PC-3 (cell line): ENCODE results near the gene IGFBP2. TPM values are rescaled to one million over a fixed set of nuclear protein-coding genes. Genes with fewer than 3 reads are reported as not detected.
"Not testable (repeated sequence)": the region's sequence is repeated elsewhere in the genome, so short reads cannot be mapped to it uniquely, and the experiment has no call there.

ENCODE experiments used
- ATAC-seq: fragments of 200-7000 bp; cut with Tn5 transposase; 2 replicates; pipeline ENCODE4 v1.9.1; 2020; ENCODE audit warnings: mild to moderate bottlenecking, moderate library complexity
- BruUV-seq: library from RNA; stranded (reverse); fragments of 400-500 nt; replicated peaks from 2 replicates; lab custom pipeline; 2021; lab: Mats Ljungman, UMichigan
- CTCF ChIA-PET: fragments of 300-600 bp; sonication (Branson Sonifier 250); formaldehyde crosslinking; loops from one replicate; lab custom pipeline; 2022; ENCODE audit warnings: antibody characterized with exemption; lab: Charles Lee
- POLR2A ChIA-PET: fragments of 300-600 bp; sonication (Branson Sonifier 250); formaldehyde crosslinking; loops from one replicate; lab custom pipeline; 2022; ENCODE audit warnings: antibody characterized with exemption; ENCODE audit not compliant: unreplicated experiment; lab: Charles Lee
- DNase-seq: peaks from one replicate; pipeline ENCODE4 v3.0.0-alpha.2; 2015
- H2AFZ ChIP-seq: fragments of 300-600 bp; sonication (generic); 2 replicates; pipeline ENCODE4 v1.6.0; 2016; ENCODE audit warnings: antibody characterized with exemption, low read length
- H3F3A ChIP-seq: fragments of 300-600 bp; sonication (generic); one replicate; pipeline ENCODE4 v1.6.0; 2017; ENCODE audit warnings: antibody characterized with exemption, low read length, control low read depth, mild to moderate bottlenecking; ENCODE audit not compliant: unreplicated experiment
- H3K27ac ChIP-seq: fragments of 300-600 bp; sonication (generic); 2 replicates; pipeline ENCODE4 v1.5.1; 2016; ENCODE audit warnings: mild to moderate bottlenecking, low read length
- H3K27me3 ChIP-seq: fragments of 300-600 bp; sonication (generic); 2 replicates; pipeline ENCODE4 v1.6.1; 2016; ENCODE audit warnings: low read length, mixed read lengths
- H3K36me3 ChIP-seq: fragments of 300-600 bp; sonication (generic); 2 replicates; pipeline ENCODE4 v1.6.1; 2016; ENCODE audit warnings: low read depth, mixed run types, low read length, mixed read lengths
- H3K4me1 ChIP-seq: fragments of 300-600 bp; sonication (generic); 2 replicates; pipeline ENCODE4 v1.5.1; 2016; ENCODE audit warnings: low read length; ENCODE audit not compliant: insufficient read depth
- H3K4me2 ChIP-seq: fragments of 300-600 bp; sonication (generic); 2 replicates; pipeline ENCODE4 v1.6.0; 2016; ENCODE audit warnings: low read length
- H3K4me3 ChIP-seq: fragments of 300-600 bp; sonication (generic); 2 replicates; pipeline ENCODE4 v1.5.1; 2016; ENCODE audit warnings: mild to moderate bottlenecking, low read length, mixed read lengths
- H3K79me2 ChIP-seq: fragments of 300-600 bp; sonication (generic); 2 replicates; pipeline ENCODE4 v1.6.1; 2017; ENCODE audit warnings: low read length, mixed read lengths
- H3K9ac ChIP-seq: fragments of 300-600 bp; sonication (generic); 2 replicates; pipeline ENCODE4 v1.6.0; 2016; ENCODE audit warnings: mild to moderate bottlenecking, low read length
- H3K9me2 ChIP-seq: fragments of 300-600 bp; sonication (generic); replicated peaks from 2 replicates; pipeline ENCODE4 v1.6.1; 2016; ENCODE audit warnings: mixed run types, low read length, mixed read lengths
- H3K9me3 ChIP-seq: fragments of 300-600 bp; sonication (generic); 2 replicates; pipeline ENCODE4 v1.6.1; 2016; ENCODE audit warnings: low read length, mixed read lengths
- H4K20me1 ChIP-seq: fragments of 300-600 bp; sonication (generic); 2 replicates; pipeline ENCODE4 v1.6.1; 2016; ENCODE audit warnings: low read length, mixed read lengths
- EZH2 ChIP-seq: fragments of 300-600 bp; sonication (generic); IDR thresholded peaks from one replicate; pipeline ENCODE4 v1.6.1; 2017; ENCODE audit warnings: antibody characterized with exemption, mild to moderate bottlenecking, low read length; ENCODE audit not compliant: unreplicated experiment
- EZH2phosphoT487 ChIP-seq: fragments of 300-600 bp; sonication (generic); IDR thresholded peaks from 2 replicates; pipeline ENCODE4 v1.6.1; 2018; ENCODE audit warnings: mild to moderate bottlenecking, antibody characterized with exemption, low read length, borderline replicate concordance
- intact Hi-C: fragments of 100-400 bp; cut with micrococcal nuclease; formaldehyde crosslinking; loops from 2 replicates; pipeline ENCODE4 v1.9.0; 2023
- total RNA-seq: library from RNA; depleted of rRNA; stranded (reverse); fragments of >200 nt; gene quantifications from 2 replicates; pipeline ENCODE4 v1.2.3, GENCODE V29; 2014
- TF ChIP-seq, protein P1 (sequence below): fragments of 300-600 bp; sonication (generic); conservative IDR thresholded peaks from 2 replicates; pipeline ENCODE4 v1.5.1; 2017; ENCODE audit warnings: antibody characterized with exemption, low read depth, mild to moderate bottlenecking, low read length

IGFBP2 gene
- total RNA-seq, 1 experiment from 2014 or later, result 174 TPM

DNA sequence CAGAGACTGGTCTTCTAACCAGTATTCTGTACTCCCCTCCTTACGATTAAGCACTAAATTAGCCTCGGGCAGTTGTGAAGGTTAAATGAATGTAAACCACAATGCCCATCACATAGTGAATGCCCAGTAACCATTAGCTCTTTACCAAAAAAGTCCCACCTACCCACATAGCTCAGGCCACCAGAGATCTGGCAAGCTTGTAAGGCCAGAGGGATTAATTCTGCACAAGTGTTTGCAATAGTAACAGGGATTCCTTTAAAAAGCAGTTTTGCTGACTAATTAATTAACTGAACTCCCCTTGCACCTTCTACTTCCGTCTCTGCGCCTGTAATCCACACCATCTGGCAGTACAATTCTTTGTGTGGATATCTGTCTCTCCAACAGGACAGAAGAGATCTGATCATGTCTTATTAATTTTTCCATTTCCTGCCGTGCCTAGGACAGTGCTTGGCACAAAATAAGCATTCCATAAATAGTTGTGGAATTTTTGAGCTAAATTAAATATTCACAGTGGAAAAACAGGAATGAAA is 36.2 kb upstream of the IGFBP2 start:
- BruUV-seq, result no TSS peak
- ATAC-seq, result no peak

DNA sequence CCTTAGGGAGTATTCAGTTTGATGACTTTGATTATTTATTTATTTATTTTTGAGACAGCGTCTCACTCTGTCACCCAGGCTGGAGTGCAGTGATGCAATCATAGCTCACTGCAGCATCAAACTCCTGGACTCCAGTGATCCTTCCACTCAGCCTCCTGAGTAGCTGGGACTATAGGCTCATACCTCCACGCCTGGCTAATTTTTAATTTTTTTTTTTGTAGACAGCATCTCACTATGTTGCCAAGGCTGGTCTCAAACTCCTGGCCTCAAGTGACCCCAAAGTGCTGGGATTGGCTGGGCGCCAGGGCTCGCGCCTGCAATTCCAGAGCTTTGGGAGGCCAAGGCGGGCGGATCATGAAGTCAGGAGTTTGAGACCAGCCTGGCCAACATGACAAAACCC is 35.4 kb upstream of the IGFBP2 start:
- H3F3A ChIP-seq, ATAC-seq, H3K36me3 ChIP-seq, H4K20me1 ChIP-seq, intact Hi-C loops, H3K9me2 ChIP-seq, H3K4me3 ChIP-seq, POLR2A ChIA-PET, BruUV-seq, H2AFZ ChIP-seq, H3K79me2 ChIP-seq, H3K9me3 ChIP-seq, H3K27me3 ChIP-seq, CTCF ChIA-PET, DNase-seq, H3K9ac ChIP-seq, H3K27ac ChIP-seq, H3K4me2 ChIP-seq: not testable (repeated sequence)
- H3K4me1 ChIP-seq, result peaks cover 21% of the 10 kb centered on the region

More for the DNA sequence above, 36.2 kb upstream of the IGFBP2 start:
- Histone ChIP-seq H3K9me3 (no peaks in the 10 kb centered on the region), H3K79me2 (no peaks in the 10 kb centered on the region), H3K27ac (no peak overlapping the region), H3K9ac (no peak overlapping the region), H3K27me3 (no peaks in the 10 kb centered on the region), H3K9me2 (no peaks in the 10 kb centered on the region), H3K4me3 (peak overlapping the region; percentile 7; the same call in 1 of the 2 replicates), H2AFZ (0 out of 2 replicates have a peak overlapping the region, but pooled peaks have one; percentile 58), H3K36me3 (no peaks in the 10 kb centered on the region), H4K20me1 (no peaks in the 10 kb centered on the region), H3K4me1 (peaks cover 16% of the 10 kb centered on the region; the same call in 1 of the 2 replicates), H3K4me2 (peak overlapping the region; percentile 61; the same call in 1 of the 2 replicates), H3F3A (no peaks in the 10 kb centered on the region)
- TF ChIP-seq EZH2, result no peak
- no peak for TF ChIP-seq EZH2phosphoT487
- TF ChIP-seq, protein P1, sequence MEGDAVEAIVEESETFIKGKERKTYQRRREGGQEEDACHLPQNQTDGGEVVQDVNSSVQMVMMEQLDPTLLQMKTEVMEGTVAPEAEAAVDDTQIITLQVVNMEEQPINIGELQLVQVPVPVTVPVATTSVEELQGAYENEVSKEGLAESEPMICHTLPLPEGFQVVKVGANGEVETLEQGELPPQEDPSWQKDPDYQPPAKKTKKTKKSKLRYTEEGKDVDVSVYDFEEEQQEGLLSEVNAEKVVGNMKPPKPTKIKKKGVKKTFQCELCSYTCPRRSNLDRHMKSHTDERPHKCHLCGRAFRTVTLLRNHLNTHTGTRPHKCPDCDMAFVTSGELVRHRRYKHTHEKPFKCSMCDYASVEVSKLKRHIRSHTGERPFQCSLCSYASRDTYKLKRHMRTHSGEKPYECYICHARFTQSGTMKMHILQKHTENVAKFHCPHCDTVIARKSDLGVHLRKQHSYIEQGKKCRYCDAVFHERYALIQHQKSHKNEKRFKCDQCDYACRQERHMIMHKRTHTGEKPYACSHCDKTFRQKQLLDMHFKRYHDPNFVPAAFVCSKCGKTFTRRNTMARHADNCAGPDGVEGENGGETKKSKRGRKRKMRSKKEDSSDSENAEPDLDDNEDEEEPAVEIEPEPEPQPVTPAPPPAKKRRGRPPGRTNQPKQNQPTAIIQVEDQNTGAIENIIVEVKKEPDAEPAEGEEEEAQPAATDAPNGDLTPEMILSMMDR, result no peak
- CTCF ChIA-PET, result no interaction called here
- POLR2A ChIA-PET, result no interaction called here
- intact Hi-C loops, result no loop called here
- DNase-seq, result peak; percentile 20

DNA sequence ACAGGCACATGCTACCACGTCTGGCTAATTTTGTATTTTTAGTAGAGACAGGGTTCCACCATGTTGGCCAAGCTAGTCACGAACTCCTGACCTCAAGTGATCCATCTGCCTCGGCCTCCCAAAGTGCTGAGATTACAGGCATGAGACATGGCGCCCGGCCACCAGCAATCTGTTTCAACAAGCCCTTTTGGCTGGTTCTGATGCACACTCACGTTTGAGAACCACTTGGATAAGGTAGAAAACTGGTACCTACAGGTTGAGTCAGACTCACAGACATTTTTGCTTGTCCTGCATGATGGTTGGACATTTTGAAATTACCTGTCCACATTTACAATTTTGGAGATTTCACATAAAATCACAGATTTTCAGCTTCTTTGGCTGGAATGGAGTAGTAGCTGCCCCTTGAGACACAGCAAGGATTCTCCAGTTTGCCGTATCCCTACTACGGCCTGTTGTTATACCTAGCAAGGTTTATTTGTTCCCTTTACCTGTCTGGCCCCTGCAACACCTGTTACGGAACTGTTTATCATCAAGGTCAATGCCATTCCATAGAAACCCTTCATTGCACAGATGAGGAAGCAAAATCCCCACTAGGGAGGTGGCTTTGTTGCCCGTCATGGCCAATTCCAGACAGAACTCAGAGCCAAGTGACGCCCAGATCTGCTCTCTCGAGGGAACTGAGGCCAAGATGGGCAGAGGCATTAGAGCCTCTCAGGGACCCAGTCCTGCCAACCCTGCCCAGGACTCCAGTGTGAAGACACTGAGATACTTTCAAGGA is 31.4 kb upstream of the IGFBP2 start:
- no peaks in the 10 kb centered on the region for H3K36me3 ChIP-seq
- H3F3A ChIP-seq, result no peaks in the 10 kb centered on the region
- TF ChIP-seq, protein P1, result no peak
- no peak for TF ChIP-seq EZH2phosphoT487
- ATAC-seq (no peak), DNase-seq (no peak)
- H4K20me1 ChIP-seq, result no peaks in the 10 kb centered on the region
- ChIA-PET CTCF (no interaction called here), POLR2A (no interaction called here)
- intact Hi-C loops, result no loop called here
- peaks cover 29% of the 10 kb centered on the region for H3K4me1 ChIP-seq
- H3K9ac ChIP-seq, result no peak overlapping the region
- no peaks in the 10 kb centered on the region for H3K79me2 ChIP-seq
- BruUV-seq, result no TSS peak
- no peak overlapping the region for H3K4me3 ChIP-seq
- no peaks in the 10 kb centered on the region for H3K27me3 ChIP-seq
- H3K9me3 ChIP-seq, result no peaks in the 10 kb centered on the region
- H3K27ac ChIP-seq, result no peak overlapping the region
- H3K9me2 ChIP-seq, result no peaks in the 10 kb centered on the region
- no peak overlapping the region for H3K4me2 ChIP-seq
- no peak overlapping the region for H2AFZ ChIP-seq
